Colonic mucosa (tissue), 4 donors: Measurements from ENCODE around the gene RBBP5. TPM values are rescaled to one million over a fixed set of nuclear protein-coding genes. Genes with fewer than 3 reads are reported as not detected.

Experiments used
- DNase-seq: peaks from one replicate; pipeline ENCODE4 v3.0.0-alpha.2; 2020
- H3K27ac ChIP-seq: fragments of 200-600 bp; one replicate; pipeline ENCODE4 v1.8.0; 2021
- H3K27me3 ChIP-seq: fragments of 200-600 bp; one replicate; pipeline ENCODE4 v1.8.0; 2021
- H3K36me3 ChIP-seq: fragments of 200-600 bp; one replicate; pipeline ENCODE4 v1.8.0; 2021
- H3K4me1 ChIP-seq: fragments of 200-600 bp; one replicate; pipeline ENCODE4 v1.8.0; 2021; ENCODE audit warnings: mild to moderate bottlenecking
- H3K4me3 ChIP-seq: fragments of 200-600 bp; one replicate; pipeline ENCODE4 v1.8.0; 2021
- H3K9ac ChIP-seq, 2 donors: one replicate each; pipeline ENCODE4 v1.7.0; 2013; ENCODE audit warnings: control low read depth in 2 of 2, low read depth in 2 of 2, low read length in 2 of 2
- H3K9me3 ChIP-seq: fragments of 200-600 bp; one replicate; pipeline ENCODE4 v1.8.0; 2021
- intact Hi-C: fragments of 100-400 bp; cut with DNase I; formaldehyde crosslinking; loops from one replicate; pipeline ENCODE4 v1.14.1; 2022
- total RNA-seq, 2 donors: library from RNA; stranded (reverse); fragmentation: NEBNext Ultra II Directional in 1 of 2; extraction: Animal tissue kit (Norgen Biotek cat#: 25700) in 1 of 2; gene quantifications; one replicate each; pipeline ENCODE4 v1.2.1, GENCODE V29; 2021
- TF ChIP-seq, protein P1 (sequence below): fragments of 200-600 bp; IDR thresholded peaks from one replicate; pipeline ENCODE4 v1.8.0; 2022; ENCODE audit warnings: antibody characterized with exemption, mild to moderate bottlenecking
- donor health status: healthy.
- donor health status: DM: no; HTN: no; CAD: no.
- donor health status: DM: no; HTN: no; CAD: no.

The RBBP5 gene
- total RNA-seq, 2 donors from 2014 or later: 15.1 to 17.8 TPM

DNA sequence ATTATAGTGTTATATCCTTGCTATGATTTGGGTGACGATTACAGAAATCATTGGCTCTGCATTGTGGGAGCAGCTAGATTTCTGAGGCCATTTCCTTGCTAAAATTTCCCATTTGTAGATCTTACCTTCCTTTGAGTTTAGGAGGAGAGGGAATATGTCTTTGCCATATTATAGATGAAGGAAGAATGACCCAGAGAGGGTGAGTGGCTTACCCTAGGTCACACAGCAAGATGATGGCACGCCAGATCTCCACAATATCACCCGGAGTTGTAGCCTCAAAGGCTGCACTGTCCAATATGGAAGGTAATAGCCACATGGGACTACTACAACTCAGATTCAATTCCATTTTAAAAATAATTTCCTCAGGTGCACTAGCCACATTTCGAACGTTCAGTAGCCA, 68.5 kb downstream of the RBBP5 start:
- no peak for DNase-seq
- no peaks in the 10 kb centered on the region for H3K36me3 ChIP-seq
- H3K27ac ChIP-seq: no peak overlapping the region
- H3K27me3 ChIP-seq: no peaks in the 10 kb centered on the region
- TF ChIP-seq, protein P1, sequence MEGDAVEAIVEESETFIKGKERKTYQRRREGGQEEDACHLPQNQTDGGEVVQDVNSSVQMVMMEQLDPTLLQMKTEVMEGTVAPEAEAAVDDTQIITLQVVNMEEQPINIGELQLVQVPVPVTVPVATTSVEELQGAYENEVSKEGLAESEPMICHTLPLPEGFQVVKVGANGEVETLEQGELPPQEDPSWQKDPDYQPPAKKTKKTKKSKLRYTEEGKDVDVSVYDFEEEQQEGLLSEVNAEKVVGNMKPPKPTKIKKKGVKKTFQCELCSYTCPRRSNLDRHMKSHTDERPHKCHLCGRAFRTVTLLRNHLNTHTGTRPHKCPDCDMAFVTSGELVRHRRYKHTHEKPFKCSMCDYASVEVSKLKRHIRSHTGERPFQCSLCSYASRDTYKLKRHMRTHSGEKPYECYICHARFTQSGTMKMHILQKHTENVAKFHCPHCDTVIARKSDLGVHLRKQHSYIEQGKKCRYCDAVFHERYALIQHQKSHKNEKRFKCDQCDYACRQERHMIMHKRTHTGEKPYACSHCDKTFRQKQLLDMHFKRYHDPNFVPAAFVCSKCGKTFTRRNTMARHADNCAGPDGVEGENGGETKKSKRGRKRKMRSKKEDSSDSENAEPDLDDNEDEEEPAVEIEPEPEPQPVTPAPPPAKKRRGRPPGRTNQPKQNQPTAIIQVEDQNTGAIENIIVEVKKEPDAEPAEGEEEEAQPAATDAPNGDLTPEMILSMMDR: no peak
- no peak overlapping the region for H3K4me3 ChIP-seq
- intact Hi-C loops: no loop called here
- no peaks in the 10 kb centered on the region for H3K9me3 ChIP-seq
- H3K9ac ChIP-seq: no peak overlapping the region
- no peaks in the 10 kb centered on the region for H3K4me1 ChIP-seq

DNA sequence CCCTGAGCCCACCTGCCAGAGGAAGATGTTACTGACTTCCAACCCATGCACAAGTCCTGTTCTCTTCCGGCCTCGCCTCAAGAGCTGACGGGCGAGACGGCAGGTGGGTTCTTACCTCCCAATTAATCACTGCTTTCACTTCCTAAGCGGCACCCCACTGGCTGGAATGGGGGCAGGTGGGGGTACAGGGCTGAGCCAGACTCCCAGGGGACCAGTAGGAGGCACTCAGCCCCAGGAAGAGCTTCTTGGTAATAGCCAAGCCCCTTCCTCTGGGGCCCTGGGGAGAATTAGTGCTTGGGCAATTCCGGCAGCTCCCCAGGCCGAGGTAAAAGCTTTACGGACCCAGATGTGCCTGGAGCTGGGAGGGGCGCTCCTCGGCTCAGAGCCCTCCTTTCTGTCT, 69.1 kb downstream of the RBBP5 start:
- Histone ChIP-seq H3K27ac (no peak overlapping the region), H3K4me3 (no peak overlapping the region), H3K27me3 (no peaks in the 10 kb centered on the region), H3K4me1 (no peaks in the 10 kb centered on the region), H3K9ac (no peak overlapping the region), H3K9me3 (no peaks in the 10 kb centered on the region), H3K36me3 (no peaks in the 10 kb centered on the region)
- intact Hi-C loops: no loop called here
- no peak for DNase-seq
- TF ChIP-seq, protein P1: no peak

DNA sequence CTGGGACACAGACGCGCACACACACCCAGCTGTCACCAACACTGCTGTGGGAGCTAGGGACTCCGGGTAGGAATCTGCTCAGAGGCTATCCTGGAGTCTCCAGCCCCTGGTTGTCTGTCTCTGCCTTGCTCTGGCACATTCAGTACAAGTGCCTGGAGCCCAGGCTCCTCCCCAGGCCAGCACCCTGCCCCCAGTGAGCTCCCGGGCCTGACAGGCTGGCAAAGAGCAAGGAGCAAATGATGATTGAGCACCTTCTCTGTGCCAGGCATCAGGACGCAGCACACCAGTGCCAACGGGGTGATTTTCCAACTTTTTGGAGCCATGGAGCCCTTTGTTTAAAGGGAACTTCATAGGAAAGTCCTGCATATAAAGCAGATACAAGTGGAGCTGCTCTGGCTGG, 72.3 kb downstream of the RBBP5 start:
- Histone ChIP-seq H3K4me3 (no peak overlapping the region), H3K27me3 (peaks cover 3% of the 10 kb centered on the region), H3K27ac (no peak overlapping the region), H3K9ac (no peak overlapping the region), H3K36me3 (no peaks in the 10 kb centered on the region), H3K4me1 (no peaks in the 10 kb centered on the region), H3K9me3 (no peaks in the 10 kb centered on the region)
- TF ChIP-seq, protein P1: no peak
- DNase-seq: no peak
- intact Hi-C loops: no loop called here

DNA sequence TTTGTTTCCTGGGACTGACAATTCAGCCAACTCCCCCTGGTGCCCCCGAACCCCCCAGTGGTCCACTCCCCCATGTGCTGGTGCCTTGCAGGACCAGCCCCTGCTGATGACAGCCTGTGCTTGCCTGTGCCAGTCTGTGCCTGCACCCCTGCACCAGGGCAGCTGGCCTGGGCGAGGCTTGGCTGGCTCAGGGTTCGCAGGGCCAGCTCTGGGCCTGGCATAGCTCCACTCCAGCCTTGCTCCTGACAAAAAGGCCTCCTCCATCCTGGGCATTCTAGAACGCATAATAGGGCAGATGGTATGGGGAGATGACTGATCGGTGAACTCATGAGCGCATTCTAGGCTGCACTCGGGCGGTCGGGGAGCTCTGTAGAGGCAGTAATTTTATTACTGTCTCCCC, 73.4 kb downstream of the RBBP5 start:
- Histone ChIP-seq H3K27me3 (peaks cover 14% of the 10 kb centered on the region), H3K4me1 (no peaks in the 10 kb centered on the region), H3K9ac (no peak overlapping the region), H3K36me3 (no peaks in the 10 kb centered on the region), H3K27ac (no peak overlapping the region), H3K9me3 (no peaks in the 10 kb centered on the region), H3K4me3 (no peak overlapping the region)
- TF ChIP-seq, protein P1: no peak
- intact Hi-C loops: no loop called here
- no peak for DNase-seq

DNA sequence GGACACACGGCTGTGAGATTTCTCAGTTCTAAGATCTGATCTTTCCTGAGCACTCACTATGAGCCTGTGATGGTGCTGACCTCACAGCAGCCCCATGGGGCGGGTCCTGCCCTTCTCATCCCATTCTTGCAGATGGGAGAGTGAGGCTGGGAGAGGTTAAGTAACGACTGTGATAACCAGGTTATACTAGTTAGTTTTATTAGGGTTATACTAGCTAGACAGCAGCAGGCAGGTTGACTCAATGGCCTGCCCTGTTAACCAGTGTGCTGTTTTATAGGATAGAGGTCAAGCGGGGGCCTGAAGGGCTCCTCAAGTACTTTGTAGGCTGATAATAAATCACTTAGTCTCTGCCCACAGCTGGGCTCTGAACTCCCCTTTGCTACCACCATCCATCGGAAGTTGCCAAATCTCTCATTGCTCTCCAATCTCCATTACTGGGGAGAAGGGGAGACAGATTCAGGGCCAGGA, 74.0 kb downstream of the RBBP5 start:
- Histone ChIP-seq H3K4me3 (no peak overlapping the region), H3K27me3 (peaks cover 20% of the 10 kb centered on the region), H3K4me1 (no peaks in the 10 kb centered on the region), H3K9me3 (no peaks in the 10 kb centered on the region), H3K9ac (no peak overlapping the region), H3K27ac (no peak overlapping the region), H3K36me3 (no peaks in the 10 kb centered on the region)
- no peak for DNase-seq
- intact Hi-C loops: no loop called here
- TF ChIP-seq, protein P1: no peak

DNA sequence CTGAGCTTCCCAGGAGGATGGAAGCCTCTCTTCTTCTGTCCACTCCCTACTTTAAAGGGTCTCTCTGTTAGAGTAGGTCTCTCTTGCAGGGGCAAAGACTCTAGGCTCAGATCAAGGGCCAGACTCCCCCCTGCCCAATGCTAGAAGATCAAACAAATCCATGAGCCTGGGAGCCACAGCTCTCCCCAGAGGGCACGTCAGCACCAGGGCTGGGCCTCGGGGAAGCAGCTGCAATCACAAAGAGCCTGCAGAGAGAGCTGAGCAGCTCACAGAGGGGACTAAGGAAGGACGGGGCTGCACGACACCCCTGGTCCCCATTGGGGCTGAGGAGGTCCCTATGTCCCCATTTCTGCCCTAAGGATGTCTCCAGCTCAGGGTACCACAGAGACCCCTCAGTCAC, 74.9 kb downstream of the RBBP5 start:
- H3K4me3 ChIP-seq: no peak overlapping the region
- no peak overlapping the region for H3K9ac ChIP-seq
- no peaks in the 10 kb centered on the region for H3K4me1 ChIP-seq
- TF ChIP-seq, protein P1: no peak
- peaks cover 24% of the 10 kb centered on the region for H3K27me3 ChIP-seq
- DNase-seq: no peak
- intact Hi-C loops: no loop called here
- no peak overlapping the region for H3K27ac ChIP-seq
- no peaks in the 10 kb centered on the region for H3K36me3 ChIP-seq
- no peaks in the 10 kb centered on the region for H3K9me3 ChIP-seq
